Stimulated activated CD4-positive, alpha-beta T cell treated with anti-CD3 and anti-CD28 coated beads, Interleukin-4, amount 100 ng/mL, for 48 hours (primary cell): ENCODE results near the gene SLC8B1.

Experiments used
- DNase-seq, 2 donors: peaks; one replicate each; pipeline ENCODE4 v3.0.0-alpha.2; 2020; ENCODE audit warnings: low read depth in 2 of 2

The SLC8B1 gene

GRCh38 chr12:113322343-113322742 is 12.6 kb downstream of the SLC8B1 start:
- no peak for DNase-seq

GRCh38 chr12:113320401-113320800 is 14.5 kb downstream of the SLC8B1 start:
- DNase-seq, result no peak

- DNase-seq, result no peak
Measured at GRCh38 chr12:113318900-113319628, 15.8 kb downstream of the SLC8B1 start.

- DNase-seq, result no peak
Measured at GRCh38 chr12:113318046-113318656, 16.8 kb downstream of the SLC8B1 start.

- no peak for DNase-seq
Measured at GRCh38 chr12:113317122-113317521, 17.8 kb downstream of the SLC8B1 start.

- DNase-seq, result no peak
Measured at GRCh38 chr12:113316155-113316554, 18.8 kb downstream of the SLC8B1 start.

- no peak for DNase-seq
Measured at GRCh38 chr12:113315358-113315757, 19.6 kb downstream of the SLC8B1 start.

GRCh38 chr12:113314121-113314529 is 20.8 kb downstream of the SLC8B1 start:
- DNase-seq, result no peak

GRCh38 chr12:113310489-113310888 is 24.4 kb downstream of the SLC8B1 start:
- no peak for DNase-seq

GRCh38 chr12:113306382-113306781 is 28.5 kb downstream of the SLC8B1 start:
- no peak for DNase-seq

GRCh38 chr12:113305281-113305856 is 29.5 kb downstream of the SLC8B1 start:
- no peak for DNase-seq

GRCh38 chr12:113302886-113303640 is 31.8 kb downstream of the SLC8B1 start:
- DNase-seq, result no peak

GRCh38 chr12:113302466-113302865 is 32.4 kb downstream of the SLC8B1 start:
- DNase-seq, result no peak

- no peak for DNase-seq
Measured at GRCh38 chr12:113301811-113302210, 33.1 kb downstream of the SLC8B1 start.

GRCh38 chr12:113299619-113300237 is 35.2 kb downstream of the SLC8B1 start:
- no peak for DNase-seq

GRCh38 chr12:113298861-113299545 is 35.9 kb downstream of the SLC8B1 start:
- DNase-seq, result no peak

GRCh38 chr12:113298472-113298817 is 36.5 kb downstream of the SLC8B1 start:
- DNase-seq, result no peak

GRCh38 chr12:113297621-113298471 is 37.1 kb downstream of the SLC8B1 start:
- DNase-seq, result no peak

- no peak for DNase-seq
Measured at GRCh38 chr12:113297214-113297587, 37.7 kb downstream of the SLC8B1 start.

GRCh38 chr12:113296557-113297213 is 38.2 kb downstream of the SLC8B1 start:
- no peak for DNase-seq
